ENCODE measurements around the gene KCNK5.
A peak's percentile ranks its signal among the peaks of the same experiment; 100 is the strongest.

Gene KCNK5

DNA sequence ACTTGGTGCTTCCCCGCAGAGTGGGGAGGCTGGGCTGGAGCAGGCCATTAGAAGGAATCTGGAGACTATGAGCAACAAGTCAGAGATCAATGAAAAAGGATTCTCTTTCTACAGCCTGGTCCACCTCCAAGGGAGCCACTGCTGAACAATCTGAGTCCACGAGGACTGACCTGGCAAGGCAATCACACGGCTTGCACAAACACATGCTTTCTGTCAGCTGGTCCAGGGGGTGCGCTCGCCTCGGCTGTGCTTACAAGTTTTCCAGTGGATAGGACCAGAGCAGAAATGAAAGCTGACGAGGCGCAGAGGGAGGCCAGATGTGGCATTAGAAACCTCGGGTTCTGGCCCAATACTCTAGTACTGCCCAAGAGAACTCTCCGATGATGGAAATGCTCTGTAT is 18.1 kb downstream of the KCNK5 start:
- Histone ChIP-seq H3K36me3 (ENCODE audit: control insufficient read depth, insufficient read depth, low read length) (no peaks in the 10 kb centered on the region), H3K4me1 (ENCODE audit: control insufficient read depth, insufficient read depth, low read length) (peaks cover 94% of the 10 kb centered on the region), H3K4me3 (ENCODE audit: low read length) (no peak overlapping the region), H3K9me3 (ENCODE audit: control insufficient read depth, low read length) (no peaks in the 10 kb centered on the region), H3K27me3 (ENCODE audit: control insufficient read depth, insufficient read depth, low read length) (no peaks in the 10 kb centered on the region), H3K9ac (ENCODE audit: low read length) (no peak overlapping the region)

GRCh38 chr6:39210450-39210849 is 18.8 kb downstream of the KCNK5 start:
- peaks cover 94% of the 10 kb centered on the region for H3K4me1 ChIP-seq (ENCODE audit: control insufficient read depth, insufficient read depth, low read length)

GRCh38 chr6:39209911-39210310 is 19.4 kb downstream of the KCNK5 start:
- no peaks in the 10 kb centered on the region for H3K27me3 ChIP-seq (ENCODE audit: control insufficient read depth, insufficient read depth, low read length)
- no peaks in the 10 kb centered on the region for H3K9me3 ChIP-seq (ENCODE audit: control insufficient read depth, low read length)
- no peak overlapping the region for H3K4me3 ChIP-seq (ENCODE audit: low read length)
- H3K36me3 ChIP-seq (ENCODE audit: control insufficient read depth, insufficient read depth, low read length): no peaks in the 10 kb centered on the region
- H3K4me1 ChIP-seq (ENCODE audit: control insufficient read depth, insufficient read depth, low read length): peaks cover 94% of the 10 kb centered on the region
- no peak overlapping the region for H3K9ac ChIP-seq (ENCODE audit: low read length)

More at GRCh38 chr6:39210450-39210849, 18.8 kb downstream of the KCNK5 start:
- Histone ChIP-seq H3K9me3 (ENCODE audit: control insufficient read depth, low read length) (no peaks in the 10 kb centered on the region), H3K27me3 (ENCODE audit: control insufficient read depth, insufficient read depth, low read length) (no peaks in the 10 kb centered on the region), H3K9ac (ENCODE audit: low read length) (no peak overlapping the region), H3K36me3 (ENCODE audit: control insufficient read depth, insufficient read depth, low read length) (no peaks in the 10 kb centered on the region), H3K4me3 (ENCODE audit: low read length) (no peak overlapping the region)

DNA sequence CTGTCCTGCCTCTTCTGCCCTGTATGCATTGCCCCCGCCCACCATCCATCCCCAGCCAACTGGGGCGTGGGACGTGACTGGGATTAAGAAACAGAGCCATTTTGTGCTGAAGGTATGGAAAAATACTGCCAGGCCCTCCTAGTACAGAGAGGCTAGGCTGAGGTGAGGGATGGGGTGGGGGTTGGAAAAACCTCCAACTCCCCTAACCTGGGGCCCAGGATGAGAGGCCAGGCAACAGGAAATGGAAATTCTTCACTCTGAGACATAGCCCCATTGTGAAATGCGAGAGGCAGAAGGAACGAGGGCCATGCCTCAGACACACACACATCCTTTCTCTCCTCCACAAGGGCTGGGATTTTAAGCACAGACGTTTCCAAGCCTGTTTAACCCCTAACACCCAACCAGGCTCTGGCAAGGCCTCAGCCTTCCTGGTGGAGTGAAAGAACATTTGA is 19.9 kb downstream of the KCNK5 start:
- H3K36me3 ChIP-seq (ENCODE audit: control insufficient read depth, insufficient read depth, low read length): no peaks in the 10 kb centered on the region
- H3K4me1 ChIP-seq (ENCODE audit: control insufficient read depth, insufficient read depth, low read length): peaks cover 94% of the 10 kb centered on the region
- H3K9me3 ChIP-seq (ENCODE audit: control insufficient read depth, low read length): no peaks in the 10 kb centered on the region
- H3K27me3 ChIP-seq (ENCODE audit: control insufficient read depth, insufficient read depth, low read length): no peaks in the 10 kb centered on the region
- H3K4me3 ChIP-seq (ENCODE audit: low read length): no peak overlapping the region
- H3K9ac ChIP-seq (ENCODE audit: low read length): no peak overlapping the region

DNA sequence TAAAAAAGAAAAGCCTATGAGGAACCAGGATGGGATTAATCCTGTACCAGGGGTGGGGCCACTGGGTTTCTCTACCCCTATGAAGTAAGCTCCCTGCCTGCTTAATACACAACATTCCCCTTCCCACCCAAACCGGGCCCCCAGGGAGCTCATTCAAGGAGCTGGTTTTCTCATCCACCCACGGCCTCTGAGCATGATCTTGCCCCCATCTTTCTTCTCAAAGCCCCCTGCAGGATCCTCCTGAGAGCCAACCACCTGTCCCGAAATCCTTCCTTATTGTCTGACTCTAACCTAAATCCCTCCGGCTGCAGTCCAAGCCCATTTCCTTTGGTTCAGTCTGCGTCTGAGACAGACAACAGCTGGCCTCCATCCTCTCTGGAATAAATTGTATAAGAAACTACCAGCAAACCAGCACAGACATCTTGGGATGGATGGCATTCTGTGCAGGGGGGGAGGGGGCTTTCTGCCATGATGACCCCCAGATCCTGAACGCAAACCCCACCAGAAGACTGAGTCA is 21.0 kb downstream of the KCNK5 start:
- Histone ChIP-seq H3K9me3 (ENCODE audit: control insufficient read depth, low read length) (no peaks in the 10 kb centered on the region), H3K4me1 (ENCODE audit: control insufficient read depth, insufficient read depth, low read length) (peaks cover 93% of the 10 kb centered on the region), H3K4me3 (ENCODE audit: low read length) (no peak overlapping the region), H3K27me3 (ENCODE audit: control insufficient read depth, insufficient read depth, low read length) (no peaks in the 10 kb centered on the region), H3K36me3 (ENCODE audit: control insufficient read depth, insufficient read depth, low read length) (no peaks in the 10 kb centered on the region), H3K9ac (ENCODE audit: low read length) (peak overlapping the region; percentile 37)

- no peaks in the 10 kb centered on the region for H3K9me3 ChIP-seq (ENCODE audit: control insufficient read depth, low read length)
- no peak overlapping the region for H3K4me3 ChIP-seq (ENCODE audit: low read length)
- H3K4me1 ChIP-seq (ENCODE audit: control insufficient read depth, insufficient read depth, low read length): peaks cover 93% of the 10 kb centered on the region
- H3K9ac ChIP-seq (ENCODE audit: low read length): peak overlapping the region; percentile 37
- H3K36me3 ChIP-seq (ENCODE audit: control insufficient read depth, insufficient read depth, low read length): no peaks in the 10 kb centered on the region
- H3K27me3 ChIP-seq (ENCODE audit: control insufficient read depth, insufficient read depth, low read length): no peaks in the 10 kb centered on the region
These were observed 21.7 kb downstream of the KCNK5 start for GRCh38 chr6:39207416-39208222.

DNA sequence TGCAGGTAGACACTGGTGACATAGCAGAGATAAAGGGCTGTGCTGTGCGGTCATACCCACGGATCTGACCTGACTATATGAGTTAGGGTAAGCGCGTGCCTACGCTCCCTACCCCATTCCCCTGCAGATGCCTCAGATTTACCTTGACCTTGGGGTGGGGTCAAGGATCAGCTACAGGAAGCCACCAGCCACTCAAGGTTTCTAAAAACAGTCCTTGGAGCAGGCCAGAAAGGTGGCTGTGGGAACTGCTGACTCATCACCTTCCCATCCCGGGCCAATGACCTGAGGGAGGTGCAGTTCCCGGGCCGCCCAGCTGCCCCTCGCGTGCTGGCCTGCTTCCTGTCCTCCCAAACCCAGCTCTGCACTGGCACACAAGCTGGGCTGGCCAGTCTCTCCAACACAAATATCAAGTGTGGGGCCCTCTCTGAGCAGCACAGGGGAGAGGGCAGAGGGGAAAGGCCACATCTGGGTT is 23.0 kb downstream of the KCNK5 start:
- Histone ChIP-seq H3K9ac (ENCODE audit: low read length) (no peak overlapping the region), H3K36me3 (ENCODE audit: control insufficient read depth, insufficient read depth, low read length) (no peaks in the 10 kb centered on the region), H3K4me1 (ENCODE audit: control insufficient read depth, insufficient read depth, low read length) (peaks cover 97% of the 10 kb centered on the region), H3K9me3 (ENCODE audit: control insufficient read depth, low read length) (no peaks in the 10 kb centered on the region), H3K4me3 (ENCODE audit: low read length) (no peak overlapping the region), H3K27me3 (ENCODE audit: control insufficient read depth, insufficient read depth, low read length) (no peaks in the 10 kb centered on the region)

DNA sequence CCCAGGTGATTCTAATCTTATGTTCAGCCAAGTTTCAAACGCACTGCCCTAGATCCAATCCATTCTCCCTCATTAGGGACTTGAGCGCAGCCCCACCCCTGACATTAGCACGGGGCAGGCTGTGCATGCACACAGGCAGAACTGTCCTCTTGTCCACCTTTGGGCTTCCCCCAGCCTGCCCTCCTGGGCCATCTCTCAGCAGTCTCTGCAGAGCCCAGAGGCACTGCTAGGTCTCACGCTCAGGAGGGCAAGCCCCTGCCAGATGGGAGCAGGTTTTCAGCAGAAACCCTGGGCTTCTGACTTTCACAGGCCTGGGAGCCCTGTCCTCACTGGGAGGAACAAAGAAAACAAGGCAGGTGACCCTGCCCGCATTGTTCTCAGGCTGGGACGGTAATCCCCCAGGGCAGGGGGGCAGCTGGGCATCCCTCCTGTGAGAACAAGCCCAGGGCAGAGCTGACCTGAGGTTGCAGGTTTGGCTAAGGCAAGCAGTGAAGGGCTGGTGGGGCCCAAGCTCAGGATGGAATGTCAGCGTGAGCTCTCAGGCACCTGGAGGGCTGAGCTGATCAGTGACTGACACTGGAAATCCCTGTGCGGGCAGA is 24.5 kb downstream of the KCNK5 start:
- Histone ChIP-seq H3K9ac (ENCODE audit: low read length) (peak overlapping the region; percentile 54), H3K4me3 (ENCODE audit: low read length) (peak overlapping the region; percentile 0), H3K9me3 (ENCODE audit: control insufficient read depth, low read length) (no peaks in the 10 kb centered on the region), H3K36me3 (ENCODE audit: control insufficient read depth, insufficient read depth, low read length) (peaks cover 3% of the 10 kb centered on the region), H3K4me1 (ENCODE audit: control insufficient read depth, insufficient read depth, low read length) (peaks cover 98% of the 10 kb centered on the region), H3K27me3 (ENCODE audit: control insufficient read depth, insufficient read depth, low read length) (no peaks in the 10 kb centered on the region)

DNA sequence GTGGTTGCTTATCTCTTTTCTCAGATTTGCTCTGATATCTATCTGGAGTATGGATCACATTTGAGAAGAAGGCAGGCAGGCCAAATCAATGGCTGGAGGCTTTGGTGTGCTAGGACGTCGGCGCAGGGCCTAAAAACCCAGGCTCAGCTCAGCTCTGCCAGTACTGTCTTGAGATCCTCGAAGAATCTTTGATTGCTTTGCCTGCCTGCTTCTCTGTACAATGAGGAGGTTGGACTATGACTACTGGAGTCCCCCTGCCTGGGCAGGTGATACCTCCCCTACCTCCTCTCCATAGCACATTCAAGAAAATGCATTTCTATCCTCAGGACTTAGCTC is 25.1 kb downstream of the KCNK5 start:
- Histone ChIP-seq H3K27me3 (ENCODE audit: control insufficient read depth, insufficient read depth, low read length) (no peaks in the 10 kb centered on the region), H3K4me3 (ENCODE audit: low read length) (peak overlapping the region; percentile 0), H3K9ac (ENCODE audit: low read length) (peak overlapping the region; percentile 54), H3K36me3 (ENCODE audit: control insufficient read depth, insufficient read depth, low read length) (peaks cover 3% of the 10 kb centered on the region), H3K9me3 (ENCODE audit: control insufficient read depth, low read length) (no peaks in the 10 kb centered on the region), H3K4me1 (ENCODE audit: control insufficient read depth, insufficient read depth, low read length) (peaks cover 98% of the 10 kb centered on the region)

GRCh38 chr6:39203436-39204159 is 25.7 kb downstream of the KCNK5 start:
- H3K36me3 ChIP-seq (ENCODE audit: control insufficient read depth, insufficient read depth, low read length): peaks cover 3% of the 10 kb centered on the region
- peak overlapping the region; percentile 8 for H3K9ac ChIP-seq (ENCODE audit: low read length)
- no peak overlapping the region for H3K4me3 ChIP-seq (ENCODE audit: low read length)
- no peaks in the 10 kb centered on the region for H3K27me3 ChIP-seq (ENCODE audit: control insufficient read depth, insufficient read depth, low read length)
- H3K4me1 ChIP-seq (ENCODE audit: control insufficient read depth, insufficient read depth, low read length): peaks cover 98% of the 10 kb centered on the region
- H3K9me3 ChIP-seq (ENCODE audit: control insufficient read depth, low read length): no peaks in the 10 kb centered on the region

DNA sequence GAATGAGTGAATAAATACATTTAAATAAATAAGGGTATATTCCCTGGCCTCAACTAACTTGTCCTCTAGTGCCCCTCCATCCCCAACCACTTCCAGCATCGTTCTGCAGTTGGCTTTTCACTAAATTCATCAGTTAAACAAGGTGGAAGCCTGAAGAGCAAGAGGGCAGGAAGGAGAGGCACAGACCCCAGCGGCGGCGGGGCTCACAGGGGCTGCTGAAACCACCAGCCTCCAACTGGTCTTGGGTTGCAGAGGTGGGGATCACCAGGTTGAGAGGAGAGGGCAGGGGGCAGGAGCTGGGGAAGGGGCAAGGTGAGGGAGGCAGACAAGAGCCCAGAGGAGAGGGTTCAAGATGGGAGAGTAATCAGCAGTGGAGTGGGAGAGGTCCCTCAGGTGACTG is 27.1 kb downstream of the KCNK5 start:
- Histone ChIP-seq H3K36me3 (ENCODE audit: control insufficient read depth, insufficient read depth, low read length) (peaks cover 3% of the 10 kb centered on the region), H3K9ac (ENCODE audit: low read length) (no peak overlapping the region), H3K9me3 (ENCODE audit: control insufficient read depth, low read length) (no peaks in the 10 kb centered on the region), H3K27me3 (ENCODE audit: control insufficient read depth, insufficient read depth, low read length) (no peaks in the 10 kb centered on the region), H3K4me1 (ENCODE audit: control insufficient read depth, insufficient read depth, low read length) (peaks cover 98% of the 10 kb centered on the region), H3K4me3 (ENCODE audit: low read length) (no peak overlapping the region)
